ENCODE data around the gene ARSB. TPM values are rescaled to one million over a fixed set of nuclear protein-coding genes. Genes with fewer than 3 reads are reported as not detected.

ARSB gene
- polyA plus RNA-seq, 4 donors, result 0.54 to 17.9 (median 1.9) TPM

- H3K27ac ChIP-seq (ENCODE audit: low read depth in 1 of 3, low read length in 2 of 3), result no peak overlapping the region
- 63 to 78% (median 71%) methylated on average over 3 of the region's 3 CpGs for WGBS, 3 donors
- peak; percentile 47 for FAIRE-seq
These were observed 26.3 kb downstream of the ARSB start for GRCh38 chr5:78958672-78959445.

DNA sequence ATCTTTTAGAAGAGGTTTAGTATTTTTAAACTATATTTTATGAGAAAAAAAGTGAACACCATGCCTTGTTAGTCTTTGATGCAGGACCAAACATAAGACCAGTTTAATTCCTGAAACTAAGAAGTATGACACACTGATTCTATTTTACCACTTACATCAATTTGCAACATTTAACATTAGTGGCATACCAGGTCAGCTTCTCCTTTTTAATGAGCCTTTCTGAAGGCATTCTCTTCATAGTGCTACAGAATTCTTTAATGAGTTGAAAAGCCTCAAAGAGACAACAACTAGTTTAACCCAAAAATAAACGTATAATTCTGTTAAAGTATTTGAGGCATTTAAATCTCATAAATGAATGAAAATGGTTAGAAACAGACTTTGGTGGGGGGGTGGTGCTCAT, 28.2 kb downstream of the ARSB start:
- no peak overlapping the region for H3K27ac ChIP-seq (ENCODE audit: low read depth in 1 of 3, low read length in 2 of 3)
- DNase-seq (no peak), FAIRE-seq (no peak)
- H3K4me3 ChIP-seq (ENCODE audit: low read depth in 1 of 3, low read length in 3 of 3), result no peak overlapping the region
- H3K27me3 ChIP-seq (ENCODE audit: control insufficient read depth in 3 of 3, insufficient read depth in 3 of 3, low read length in 3 of 3), result no peaks in the 10 kb centered on the region
- H3K36me3 ChIP-seq (ENCODE audit: control insufficient read depth in 3 of 3, insufficient read depth in 2 of 3, low read depth in 1 of 3, low read length in 3 of 3), result no peaks in the 10 kb centered on the region
- no peaks in the 10 kb centered on the region for H3K4me1 ChIP-seq (ENCODE audit: control insufficient read depth in 3 of 3, insufficient read depth in 2 of 3, low read depth in 1 of 3, low read length in 2 of 3)
- WGBS, 3 donors, result 84 to 91% (median 88%) methylated on average over 1 of the region's 1 CpG
- H3K9me3 ChIP-seq (ENCODE audit: control insufficient read depth in 2 of 2, insufficient read depth in 1 of 2, low read depth in 1 of 2, low read length in 1 of 2), result no peaks in the 10 kb centered on the region

More at GRCh38 chr5:78958672-78959445, 26.3 kb downstream of the ARSB start:
- DNase-seq, result peak; percentile 16 to 32
- no peaks in the 10 kb centered on the region for H3K27me3 ChIP-seq (ENCODE audit: control insufficient read depth in 3 of 3, insufficient read depth in 3 of 3, low read length in 3 of 3)
- H3K4me1 ChIP-seq (ENCODE audit: control insufficient read depth in 3 of 3, insufficient read depth in 2 of 3, low read depth in 1 of 3, low read length in 2 of 3), result no peaks in the 10 kb centered on the region
- no peak overlapping the region for H3K4me3 ChIP-seq (ENCODE audit: low read depth in 1 of 3, low read length in 3 of 3)
- no peaks in the 10 kb centered on the region for H3K9me3 ChIP-seq (ENCODE audit: control insufficient read depth in 2 of 2, insufficient read depth in 1 of 2, low read depth in 1 of 2, low read length in 1 of 2)
- peaks cover 0 to 2% (median 0%) of the 10 kb centered on the region in 3 donors for H3K36me3 ChIP-seq (ENCODE audit: control insufficient read depth in 3 of 3, insufficient read depth in 2 of 3, low read depth in 1 of 3, low read length in 3 of 3)

DNA sequence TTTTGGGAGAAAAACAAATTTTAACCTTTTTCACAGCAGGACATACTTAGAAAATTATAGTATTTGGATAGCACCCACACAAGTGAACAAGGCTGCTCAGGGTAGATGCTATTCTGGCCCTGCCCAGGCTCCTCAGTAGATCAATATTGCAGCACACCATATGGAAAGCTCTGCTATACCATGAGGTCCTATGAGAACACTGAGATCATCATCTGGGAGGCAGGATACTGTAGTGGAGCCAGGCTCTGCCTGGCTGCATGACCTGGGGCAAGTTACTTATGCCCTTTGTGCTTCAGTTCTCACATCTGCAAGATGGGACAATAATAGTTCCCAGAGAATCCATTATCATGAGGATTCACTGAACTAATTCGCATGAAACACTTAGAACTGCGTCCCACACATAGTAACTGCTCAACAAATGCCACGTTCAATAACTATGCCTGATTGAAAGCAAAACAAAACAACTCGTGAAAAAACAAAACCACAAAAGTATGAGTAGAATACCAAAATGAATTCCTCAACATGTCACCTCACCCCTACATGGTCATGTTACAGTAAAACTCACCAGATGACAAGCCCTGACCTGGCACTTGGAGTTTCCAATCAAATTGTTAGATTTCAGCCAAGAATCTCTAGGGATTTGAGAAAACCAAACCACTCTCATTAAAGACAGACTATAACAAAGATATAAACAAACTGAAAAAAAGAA, 31.9 kb downstream of the ARSB start:
- no peak overlapping the region for H3K27ac ChIP-seq (ENCODE audit: low read depth in 1 of 3, low read length in 2 of 3)
- WGBS, 3 donors, result 66 to 83% (median 80%) methylated on average over 4 of the region's 4 CpGs
- H3K9me3 ChIP-seq (ENCODE audit: control insufficient read depth in 2 of 2, insufficient read depth in 1 of 2, low read depth in 1 of 2, low read length in 1 of 2), result no peaks in the 10 kb centered on the region
- no peak overlapping the region for H3K4me3 ChIP-seq (ENCODE audit: low read depth in 1 of 3, low read length in 3 of 3)
- H3K36me3 ChIP-seq (ENCODE audit: control insufficient read depth in 3 of 3, insufficient read depth in 2 of 3, low read depth in 1 of 3, low read length in 3 of 3), result no peaks in the 10 kb centered on the region
- no peak for FAIRE-seq
- DNase-seq, result no peak
- no peaks in the 10 kb centered on the region for H3K27me3 ChIP-seq (ENCODE audit: control insufficient read depth in 3 of 3, insufficient read depth in 3 of 3, low read length in 3 of 3)
- no peaks in the 10 kb centered on the region for H3K4me1 ChIP-seq (ENCODE audit: control insufficient read depth in 3 of 3, insufficient read depth in 2 of 3, low read depth in 1 of 3, low read length in 2 of 3)

DNA sequence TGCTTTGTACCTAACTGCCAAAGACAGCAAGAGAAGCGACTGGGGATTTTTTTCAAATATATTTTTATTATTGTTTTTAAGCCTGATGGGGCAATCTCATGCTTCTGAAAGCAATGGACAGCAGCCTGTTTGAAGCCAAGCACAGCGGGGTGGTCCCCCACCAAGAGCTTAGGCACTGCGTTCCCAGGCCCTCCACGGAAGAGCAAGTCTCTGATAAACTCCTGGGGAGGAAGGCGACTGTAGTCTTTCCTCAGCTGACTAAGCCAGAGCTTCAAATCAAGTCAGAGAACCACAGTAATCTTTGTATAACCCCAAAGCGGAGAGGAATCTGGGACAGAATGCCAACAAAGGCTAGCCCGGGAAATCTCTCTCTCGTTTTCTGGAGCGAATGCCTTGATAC, 54.4 kb downstream of the ARSB start:
- no peaks in the 10 kb centered on the region for H3K27me3 ChIP-seq (ENCODE audit: control insufficient read depth in 3 of 3, insufficient read depth in 3 of 3, low read length in 3 of 3)
- DNase-seq (no peak), FAIRE-seq (no peak)
- no peaks in the 10 kb centered on the region for H3K9me3 ChIP-seq (ENCODE audit: control insufficient read depth in 2 of 2, insufficient read depth in 1 of 2, low read depth in 1 of 2, low read length in 1 of 2)
- no peaks in the 10 kb centered on the region for H3K36me3 ChIP-seq (ENCODE audit: control insufficient read depth in 3 of 3, insufficient read depth in 2 of 3, low read depth in 1 of 3, low read length in 3 of 3)
- H3K4me3 ChIP-seq (ENCODE audit: low read depth in 1 of 3, low read length in 3 of 3), result no peak overlapping the region
- peaks cover 0 to 9% (median 0%) of the 10 kb centered on the region in 3 donors for H3K4me1 ChIP-seq (ENCODE audit: control insufficient read depth in 3 of 3, insufficient read depth in 2 of 3, low read depth in 1 of 3, low read length in 2 of 3)
- 87 to 94% (median 94%) methylated on average over 9 of the region's 9 CpGs for WGBS, 3 donors
- H3K27ac ChIP-seq (ENCODE audit: low read depth in 1 of 3, low read length in 2 of 3), result no peak overlapping the region

- DNase-seq (no peak), FAIRE-seq (no peak)
- Histone ChIP-seq H3K4me1 (ENCODE audit: control insufficient read depth in 3 of 3, insufficient read depth in 2 of 3, low read depth in 1 of 3, low read length in 2 of 3) (peaks cover 0 to 13% (median 0%) of the 10 kb centered on the region in 3 donors), H3K27ac (ENCODE audit: low read depth in 1 of 3, low read length in 2 of 3) (no peak overlapping the region), H3K27me3 (ENCODE audit: control insufficient read depth in 3 of 3, insufficient read depth in 3 of 3, low read length in 3 of 3) (no peaks in the 10 kb centered on the region), H3K36me3 (ENCODE audit: control insufficient read depth in 3 of 3, insufficient read depth in 2 of 3, low read depth in 1 of 3, low read length in 3 of 3) (no peaks in the 10 kb centered on the region), H3K9me3 (ENCODE audit: control insufficient read depth in 2 of 2, insufficient read depth in 1 of 2, low read depth in 1 of 2, low read length in 1 of 2) (no peaks in the 10 kb centered on the region), H3K4me3 (ENCODE audit: low read depth in 1 of 3, low read length in 3 of 3) (no peak overlapping the region)
- WGBS, 3 donors, result 78 to 93% (median 89%) methylated on average over 4 of the region's 4 CpGs
These were observed 55.3 kb downstream of the ARSB start for GRCh38 chr5:78929833-78930232.

GRCh38 chr5:78927657-78928282, 57.3 kb downstream of the ARSB start:
- FAIRE-seq (no peak), DNase-seq (peak; percentile 23 to 63)
- no peak overlapping the region for H3K4me3 ChIP-seq (ENCODE audit: low read depth in 1 of 3, low read length in 3 of 3)
- H3K27me3 ChIP-seq (ENCODE audit: control insufficient read depth in 3 of 3, insufficient read depth in 3 of 3, low read length in 3 of 3), result no peaks in the 10 kb centered on the region
- H3K36me3 ChIP-seq (ENCODE audit: control insufficient read depth in 3 of 3, insufficient read depth in 2 of 3, low read depth in 1 of 3, low read length in 3 of 3), result no peaks in the 10 kb centered on the region
- H3K27ac ChIP-seq (ENCODE audit: low read depth in 1 of 3, low read length in 2 of 3), result no peak overlapping the region
- H3K4me1 ChIP-seq (ENCODE audit: control insufficient read depth in 3 of 3, insufficient read depth in 2 of 3, low read depth in 1 of 3, low read length in 2 of 3), result peaks cover 0 to 14% (median 0%) of the 10 kb centered on the region in 3 donors
- no peaks in the 10 kb centered on the region for H3K9me3 ChIP-seq (ENCODE audit: control insufficient read depth in 2 of 2, insufficient read depth in 1 of 2, low read depth in 1 of 2, low read length in 1 of 2)
- 85 to 95% (median 92%) methylated on average over 3 of the region's 3 CpGs for WGBS, 3 donors

- 93 to 100% (median 97%) methylated on average over 2 of the region's 2 CpGs for WGBS, 3 donors
- no peaks in the 10 kb centered on the region for H3K9me3 ChIP-seq (ENCODE audit: control insufficient read depth in 2 of 2, insufficient read depth in 1 of 2, low read depth in 1 of 2, low read length in 1 of 2)
- no peaks in the 10 kb centered on the region for H3K36me3 ChIP-seq (ENCODE audit: control insufficient read depth in 3 of 3, insufficient read depth in 2 of 3, low read depth in 1 of 3, low read length in 3 of 3)
- no peak overlapping the region for H3K27ac ChIP-seq (ENCODE audit: low read depth in 1 of 3, low read length in 2 of 3)
- DNase-seq, result no peak
- H3K4me3 ChIP-seq (ENCODE audit: low read depth in 1 of 3, low read length in 3 of 3), result no peak overlapping the region
- no peak for FAIRE-seq
- H3K27me3 ChIP-seq (ENCODE audit: control insufficient read depth in 3 of 3, insufficient read depth in 3 of 3, low read length in 3 of 3), result no peaks in the 10 kb centered on the region
- H3K4me1 ChIP-seq (ENCODE audit: control insufficient read depth in 3 of 3, insufficient read depth in 2 of 3, low read depth in 1 of 3, low read length in 2 of 3), result peaks cover 0 to 14% (median 0%) of the 10 kb centered on the region in 3 donors
These were observed 58.9 kb downstream of the ARSB start for GRCh38 chr5:78926252-78926651.

DNA sequence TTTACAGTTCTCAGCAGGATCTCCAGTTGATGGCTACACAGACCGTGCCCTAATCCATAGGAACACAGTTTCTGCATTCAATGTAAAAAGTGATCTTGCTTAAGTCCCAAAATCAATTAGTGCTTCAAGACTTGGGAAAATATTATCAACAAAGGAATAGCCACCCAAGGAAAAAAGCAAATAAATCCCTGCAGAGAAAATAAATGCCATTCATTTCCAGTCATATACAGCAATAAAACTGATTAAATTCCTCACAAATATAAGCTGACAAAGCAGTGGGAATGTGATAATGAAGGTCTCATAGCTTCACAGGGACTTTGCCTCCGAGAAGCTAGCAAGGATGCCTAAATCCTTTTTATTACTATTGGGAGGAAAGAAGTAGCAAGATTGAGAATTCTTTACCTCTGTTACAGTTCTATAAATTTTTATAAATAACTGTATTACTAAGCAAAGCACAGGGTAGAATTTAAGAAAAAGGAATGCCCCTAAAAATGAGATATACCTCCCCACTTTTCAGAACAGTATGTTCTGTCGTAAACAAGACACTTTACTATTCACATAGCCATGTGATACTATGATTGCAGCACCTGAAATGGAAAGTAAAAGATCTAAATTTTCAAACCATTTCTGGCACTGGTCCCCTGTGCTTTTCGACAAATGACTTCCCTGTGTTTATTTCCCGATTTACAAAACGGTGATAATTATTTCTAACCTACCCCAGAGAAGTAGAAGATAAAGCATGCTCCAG, 59.8 kb downstream of the ARSB start:
- H3K27ac ChIP-seq (ENCODE audit: low read depth in 1 of 3, low read length in 2 of 3), result no peak overlapping the region
- DNase-seq (peak in 1 of 2 donors; percentile 33), FAIRE-seq (no peak)
- peaks cover 0 to 14% (median 0%) of the 10 kb centered on the region in 3 donors for H3K4me1 ChIP-seq (ENCODE audit: control insufficient read depth in 3 of 3, insufficient read depth in 2 of 3, low read depth in 1 of 3, low read length in 2 of 3)
- no peak overlapping the region for H3K4me3 ChIP-seq (ENCODE audit: low read depth in 1 of 3, low read length in 3 of 3)
- H3K36me3 ChIP-seq (ENCODE audit: control insufficient read depth in 3 of 3, insufficient read depth in 2 of 3, low read depth in 1 of 3, low read length in 3 of 3), result no peaks in the 10 kb centered on the region
- H3K27me3 ChIP-seq (ENCODE audit: control insufficient read depth in 3 of 3, insufficient read depth in 3 of 3, low read length in 3 of 3), result no peaks in the 10 kb centered on the region
- 53 to 64% (median 57%) methylated on average over 6 of the region's 6 CpGs for WGBS, 3 donors
- no peaks in the 10 kb centered on the region for H3K9me3 ChIP-seq (ENCODE audit: control insufficient read depth in 2 of 2, insufficient read depth in 1 of 2, low read depth in 1 of 2, low read length in 1 of 2)

Data from small intestine (tissue), 7 donors.